ENCODE data around the gene SCUBE1. TPM values are rescaled to one million over a fixed set of nuclear protein-coding genes. Genes with fewer than 3 reads are reported as not detected.

The SCUBE1 gene
- total RNA-seq, 3 donors from 2014 or later, result 0.48 to 0.98 (median 0.88) TPM

- intact Hi-C loops (cut with DNase I; ENCODE audit: low total_unique reads), result no loop called here
- Histone ChIP-seq H3K4me3 (no peak overlapping the region), H3K36me3 (no peaks in the 10 kb centered on the region), H3K4me1 (no peaks in the 10 kb centered on the region), H3K9me3 (no peaks in the 10 kb centered on the region), H3K27ac (no peak overlapping the region), H3K27me3 (no peaks in the 10 kb centered on the region)
- TF ChIP-seq CTCF (IDR thresholded peaks at IDR 0.05) (no peak), POLR2A (IDR thresholded peaks at IDR 0.05) (no peak), POLR2AphosphoS5 (IDR thresholded peaks at IDR 0.05) (no peak)
- no peak for DNase-seq (ENCODE audit: low spot score in 2 of 2)
Observed at GRCh38 chr22:43244803-43245527, 98.2 kb downstream of the SCUBE1 start.

- H3K36me3 ChIP-seq, result no peaks in the 10 kb centered on the region
- intact Hi-C loops (cut with DNase I; ENCODE audit: low total_unique reads), result no loop called here
- no peak for TF ChIP-seq POLR2AphosphoS5 (IDR thresholded peaks at IDR 0.05)
- no peak for TF ChIP-seq POLR2A (IDR thresholded peaks at IDR 0.05)
- no peak for TF ChIP-seq CTCF (IDR thresholded peaks at IDR 0.05)
Observed at GRCh38 chr22:43244402-43244801, 98.8 kb downstream of the SCUBE1 start.

GRCh38 chr22:43243324-43243723 lies 99.8 kb downstream of the SCUBE1 start:
- H3K4me3 ChIP-seq, result no peak overlapping the region
- intact Hi-C loops (cut with DNase I; ENCODE audit: low total_unique reads), result no loop called here
- H3K27me3 ChIP-seq, result no peaks in the 10 kb centered on the region
- no peaks in the 10 kb centered on the region for H3K36me3 ChIP-seq
- H3K4me1 ChIP-seq, result no peaks in the 10 kb centered on the region
- no peak for DNase-seq (ENCODE audit: low spot score in 2 of 2)
- no peak overlapping the region for H3K27ac ChIP-seq
- TF ChIP-seq POLR2A (IDR thresholded peaks at IDR 0.05) (no peak), POLR2AphosphoS5 (IDR thresholded peaks at IDR 0.05) (no peak), CTCF (IDR thresholded peaks at IDR 0.05) (no peak)
- H3K9me3 ChIP-seq, result no peaks in the 10 kb centered on the region

More at GRCh38 chr22:43244402-43244801, 98.8 kb downstream of the SCUBE1 start:
- Histone ChIP-seq H3K27me3 (no peaks in the 10 kb centered on the region), H3K27ac (no peak overlapping the region), H3K9me3 (no peaks in the 10 kb centered on the region), H3K4me1 (no peaks in the 10 kb centered on the region), H3K4me3 (no peak overlapping the region)
- no peak for DNase-seq (ENCODE audit: low spot score in 2 of 2)

- Histone ChIP-seq H3K36me3 (no peaks in the 10 kb centered on the region), H3K9me3 (no peaks in the 10 kb centered on the region), H3K4me3 (no peak overlapping the region), H3K27me3 (no peaks in the 10 kb centered on the region), H3K4me1 (no peaks in the 10 kb centered on the region), H3K27ac (no peak overlapping the region)
- TF ChIP-seq POLR2A (IDR thresholded peaks at IDR 0.05) (no peak), CTCF (IDR thresholded peaks at IDR 0.05) (no peak), POLR2AphosphoS5 (IDR thresholded peaks at IDR 0.05) (no peak)
- intact Hi-C loops (cut with DNase I; ENCODE audit: low total_unique reads), result no loop called here
- DNase-seq (ENCODE audit: low spot score in 2 of 2), result no peak
Observed at GRCh38 chr22:43242627-43243026, 100.5 kb downstream of the SCUBE1 start.

- Histone ChIP-seq H3K27me3 (no peaks in the 10 kb centered on the region), H3K36me3 (no peaks in the 10 kb centered on the region), H3K4me3 (no peak overlapping the region), H3K9me3 (no peaks in the 10 kb centered on the region), H3K4me1 (no peaks in the 10 kb centered on the region), H3K27ac (no peak overlapping the region)
- TF ChIP-seq CTCF (IDR thresholded peaks at IDR 0.05) (no peak), POLR2A (IDR thresholded peaks at IDR 0.05) (no peak)
- no peak for DNase-seq (ENCODE audit: low spot score in 2 of 2)
- intact Hi-C loops (cut with DNase I; ENCODE audit: low total_unique reads), result no loop called here
Observed at GRCh38 chr22:43241699-43242386, 101.3 kb downstream of the SCUBE1 start.
